Activated CD4-positive, alpha-beta T cell treated with anti-CD3 and anti-CD28 coated beads, Interleukin-2, Interleukin-6, amounts not matched to agents 100 ng/mL and 50 ng/mL, durations not matched to agents 16 hours and 8 hours (primary cell): ENCODE measurements around the gene FHL3.
A peak's percentile ranks its signal among the peaks of the same experiment; 100 is the strongest.

ENCODE experiments used
- DNase-seq: peaks from one replicate; pipeline ENCODE4 v3.0.0-alpha.2; 2020

The FHL3 gene, protein sequence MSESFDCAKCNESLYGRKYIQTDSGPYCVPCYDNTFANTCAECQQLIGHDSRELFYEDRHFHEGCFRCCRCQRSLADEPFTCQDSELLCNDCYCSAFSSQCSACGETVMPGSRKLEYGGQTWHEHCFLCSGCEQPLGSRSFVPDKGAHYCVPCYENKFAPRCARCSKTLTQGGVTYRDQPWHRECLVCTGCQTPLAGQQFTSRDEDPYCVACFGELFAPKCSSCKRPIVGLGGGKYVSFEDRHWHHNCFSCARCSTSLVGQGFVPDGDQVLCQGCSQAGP

DNA sequence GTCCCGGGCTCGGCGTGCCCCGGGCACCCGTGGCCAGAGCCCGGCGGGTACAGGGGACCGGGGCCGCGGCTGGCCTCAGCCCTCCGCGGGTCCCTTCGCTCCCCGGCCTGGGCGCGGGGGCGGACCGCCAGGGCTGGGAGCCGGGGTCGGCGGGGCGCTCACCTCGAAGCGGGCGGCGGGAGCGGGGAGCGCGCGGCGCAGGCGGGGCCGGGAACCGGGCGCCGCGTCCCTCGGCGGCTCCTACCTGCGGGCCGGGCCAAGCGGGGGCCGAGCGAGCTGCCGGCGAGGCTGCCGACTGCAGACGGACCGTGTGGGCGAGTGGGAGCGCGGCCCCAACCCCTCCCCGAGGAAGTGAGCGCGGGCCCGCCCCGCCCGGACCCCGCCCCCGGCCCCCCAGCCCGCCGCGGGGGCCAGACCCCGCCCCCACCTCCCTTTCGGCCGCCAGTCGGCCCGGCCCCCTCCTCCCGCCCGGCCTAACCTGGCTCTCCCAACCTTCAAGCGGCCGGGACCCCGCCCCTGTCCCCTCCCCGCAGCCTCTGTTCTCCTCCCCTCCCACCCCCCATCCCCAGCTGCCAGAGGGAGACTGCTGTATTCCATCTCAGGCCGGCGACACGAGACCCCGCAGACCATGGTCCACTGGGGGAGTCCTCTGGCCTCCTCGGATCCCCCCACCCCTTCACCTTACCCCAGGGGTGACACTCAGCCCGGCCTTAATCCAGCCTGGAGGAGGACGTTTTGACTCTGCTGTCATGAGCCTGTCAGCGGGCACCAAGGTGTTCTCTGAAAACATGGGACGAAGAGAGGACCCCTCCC, at the start of gene FHL3:
Gene FHL3, minus strand, starts transcription at position 320 of the 813 bp plus-strand sequence. CDS start 6,102 bp downstream, outside the sequence.
- DNase-seq = peak; percentile 66

- no peak for DNase-seq
Observed at GRCh38 chr1:38053416-38054091, 48.2 kb upstream of the FHL3 start.

DNA sequence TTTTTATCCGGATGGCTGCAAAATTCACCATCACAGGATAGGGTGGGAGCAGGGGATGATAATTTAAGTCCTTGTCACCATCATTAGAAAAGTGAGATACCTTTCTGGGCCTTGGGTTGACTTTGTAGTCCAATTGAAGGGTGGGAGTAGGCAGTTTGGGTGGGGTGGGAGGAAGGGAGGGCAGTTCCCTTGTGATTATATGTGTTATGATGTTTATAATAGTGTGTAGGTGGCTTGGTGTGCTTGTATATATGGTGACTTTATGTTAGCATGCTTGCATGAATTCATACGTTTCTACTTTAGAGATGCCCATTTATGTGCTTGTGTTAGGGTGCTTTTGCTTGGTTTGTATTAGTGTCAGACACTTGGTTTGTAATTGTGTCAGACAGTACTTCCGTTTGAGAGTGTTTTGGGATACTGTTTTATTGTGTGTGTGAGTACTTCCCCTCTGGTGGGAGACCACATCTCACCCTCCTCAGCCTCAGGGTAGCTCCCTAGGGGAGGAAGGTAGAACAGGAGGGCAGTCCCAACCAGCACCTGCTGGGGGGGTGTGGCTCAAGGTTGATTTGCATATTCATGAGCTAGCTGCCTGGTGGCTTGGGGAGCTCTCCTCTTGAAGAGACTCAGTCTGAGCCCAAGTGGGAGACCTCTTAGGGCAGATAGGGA, 47.6 kb upstream of the FHL3 start:
- DNase-seq = no peak

- DNase-seq = no peak
Observed at GRCh38 chr1:38051079-38051543, 45.8 kb upstream of the FHL3 start.

GRCh38 chr1:38050397-38051078, 45.2 kb upstream of the FHL3 start:
- no peak for DNase-seq

- DNase-seq = no peak
Observed at GRCh38 chr1:38047603-38048141, 42.4 kb upstream of the FHL3 start.

DNA sequence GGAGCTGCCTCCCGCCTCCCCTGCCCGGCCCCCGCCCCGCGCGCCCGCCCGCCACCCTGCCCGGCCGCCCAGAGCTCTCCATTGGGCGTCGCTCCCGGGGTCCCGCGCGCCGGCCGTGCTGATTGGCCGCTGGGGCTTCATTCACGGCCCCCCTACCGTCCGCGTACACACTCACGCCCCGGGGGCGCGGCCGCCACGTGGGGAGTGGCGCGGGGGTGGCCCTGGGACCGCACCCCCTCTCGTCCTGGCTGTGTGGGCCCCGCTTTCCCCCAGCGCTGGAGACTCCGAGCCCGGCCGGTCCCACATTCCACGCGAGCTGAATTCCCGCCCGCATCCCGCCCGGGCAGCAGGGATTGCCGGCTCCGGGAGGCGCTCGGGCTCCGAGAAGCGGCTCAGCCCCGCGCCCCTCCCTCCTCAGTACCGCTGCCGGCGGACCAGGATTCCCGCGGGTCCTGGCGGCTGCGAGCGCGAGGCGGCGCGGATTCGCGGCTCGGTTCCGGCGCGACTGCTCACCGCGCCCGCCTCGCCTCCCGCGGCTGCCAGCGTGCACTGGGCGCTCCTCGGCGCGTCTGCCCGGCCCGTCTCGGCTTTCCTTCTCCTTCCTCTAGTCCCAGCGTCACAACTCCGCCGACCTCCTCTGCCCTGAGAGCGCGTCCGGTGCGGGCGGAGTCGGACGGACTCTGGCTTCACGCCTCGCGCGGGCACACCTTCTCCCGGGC, 41.7 kb upstream of the FHL3 start:
- DNase-seq = peak; percentile 86

DNA sequence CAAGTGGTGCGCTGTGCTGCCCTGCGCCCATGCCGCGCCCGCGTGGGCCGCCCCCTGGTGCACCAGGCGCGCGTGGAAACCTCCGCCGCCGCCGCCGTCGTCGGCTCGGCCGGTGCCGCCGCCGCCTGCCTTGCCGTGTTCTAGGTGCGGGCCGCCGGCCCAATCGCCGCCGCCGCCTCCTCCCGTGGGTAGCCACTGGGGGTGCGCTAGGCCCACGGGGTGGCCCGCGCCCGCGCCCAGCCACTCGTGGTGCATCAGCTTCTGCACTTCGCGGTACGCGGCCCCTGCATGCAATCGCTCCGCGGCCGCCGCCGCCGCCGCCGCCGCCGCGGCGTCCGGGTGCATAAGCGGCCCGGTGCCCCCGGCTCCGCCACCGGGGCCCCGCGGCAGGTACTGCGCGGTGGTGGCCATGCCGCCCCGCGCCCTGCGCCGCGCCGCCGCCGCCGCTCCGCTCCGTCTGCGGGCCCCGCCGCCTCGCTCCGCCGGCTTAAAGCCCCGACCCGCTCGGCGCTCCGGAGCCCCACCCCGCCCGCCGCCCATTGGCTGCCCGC, 41.1 kb upstream of the FHL3 start, which contains the start of gene POU3F1:
Gene POU3F1, minus strand, starts transcription at position 461 of the 551 bp plus-strand sequence. Its CDS starts 50 bp downstream, at position 411.
- DNase-seq = no peak

DNA sequence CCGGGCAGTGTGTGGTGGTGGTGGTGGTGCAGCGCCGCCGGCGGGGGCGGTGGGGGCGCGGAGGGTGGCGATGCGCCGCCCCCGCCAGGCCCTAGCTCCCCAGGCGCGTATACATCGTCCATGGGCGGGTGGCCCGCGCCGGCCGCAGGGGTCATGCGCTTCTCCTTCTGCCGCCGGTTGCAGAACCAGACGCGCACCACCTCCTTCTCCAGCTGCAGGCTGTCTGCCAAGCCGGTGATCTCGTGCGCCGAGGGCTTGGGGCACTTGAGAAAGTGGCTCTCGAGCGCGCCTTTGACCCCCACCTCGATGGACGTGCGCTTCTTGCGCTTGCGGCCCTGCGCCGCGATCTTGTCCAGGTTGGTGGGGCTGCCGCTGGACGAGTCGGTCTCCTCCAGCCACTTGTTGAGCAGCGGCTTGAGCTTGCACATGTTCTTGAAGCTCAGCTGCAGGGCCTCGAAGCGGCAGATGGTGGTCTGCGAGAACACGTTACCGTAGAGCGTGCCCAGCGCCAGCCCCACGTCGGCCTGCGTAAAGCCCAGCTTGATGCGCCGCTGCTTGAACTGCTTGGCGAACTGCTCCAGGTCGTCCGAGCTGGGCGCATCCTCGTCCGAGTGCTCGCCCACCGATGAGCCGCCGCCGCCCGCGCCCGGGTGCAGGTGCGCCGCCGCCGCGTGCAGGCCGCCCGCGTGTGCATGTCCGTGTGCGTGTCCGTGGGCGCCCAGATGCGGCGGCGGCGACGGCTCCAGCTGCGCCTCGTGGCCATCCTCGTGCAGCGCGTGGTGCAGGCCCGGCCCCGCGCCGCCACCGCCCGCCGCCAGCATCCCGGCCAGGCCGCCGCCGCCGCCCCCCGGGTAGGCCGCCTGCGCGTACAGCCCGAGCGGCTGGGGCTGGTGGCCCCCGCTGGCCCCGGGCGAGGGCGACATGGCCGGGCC, 40.4 kb upstream of the FHL3 start:
- no peak for DNase-seq

- no peak for DNase-seq
Observed at GRCh38 chr1:38044221-38045215, 39.2 kb upstream of the FHL3 start.

- no peak for DNase-seq
Observed at GRCh38 chr1:38043036-38043747, 37.9 kb upstream of the FHL3 start.

GRCh38 chr1:38041936-38042834, 36.9 kb upstream of the FHL3 start:
- no peak for DNase-seq

DNA sequence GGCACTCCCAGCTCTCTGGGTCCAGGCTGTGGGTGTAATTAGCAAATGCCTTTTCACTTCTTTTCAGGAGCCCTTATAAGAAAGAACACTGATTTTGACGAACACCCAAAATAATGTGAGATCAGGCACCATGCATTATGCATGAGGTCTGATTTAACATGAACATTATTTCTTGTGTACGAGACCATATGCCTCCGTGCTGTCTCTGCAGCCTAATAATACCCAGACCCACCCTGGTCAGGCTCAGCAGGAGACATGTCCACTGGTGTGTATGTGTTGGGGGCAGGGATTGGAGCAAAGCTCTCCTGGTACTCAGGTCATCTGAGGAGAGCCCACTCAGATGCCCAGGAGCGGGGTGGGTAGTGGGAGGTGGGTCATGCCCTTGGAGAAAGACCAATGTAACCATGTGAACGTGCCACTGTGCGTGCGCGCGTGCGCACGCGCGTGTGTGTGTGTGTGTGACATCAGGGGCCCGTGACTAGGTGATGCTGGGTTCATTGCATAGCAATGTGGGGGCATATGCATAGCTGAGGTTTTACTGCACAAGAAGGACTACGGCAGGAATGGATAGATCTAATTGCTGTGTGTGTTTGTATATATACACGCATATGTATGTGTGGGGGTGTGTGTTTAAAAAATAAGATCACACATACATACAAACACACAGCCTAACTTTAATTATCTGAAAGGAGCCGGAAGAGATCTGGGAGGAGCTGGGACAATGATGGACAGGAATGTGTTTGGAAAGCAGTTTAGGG, 34.2 kb upstream of the FHL3 start:
- no peak for DNase-seq

DNA sequence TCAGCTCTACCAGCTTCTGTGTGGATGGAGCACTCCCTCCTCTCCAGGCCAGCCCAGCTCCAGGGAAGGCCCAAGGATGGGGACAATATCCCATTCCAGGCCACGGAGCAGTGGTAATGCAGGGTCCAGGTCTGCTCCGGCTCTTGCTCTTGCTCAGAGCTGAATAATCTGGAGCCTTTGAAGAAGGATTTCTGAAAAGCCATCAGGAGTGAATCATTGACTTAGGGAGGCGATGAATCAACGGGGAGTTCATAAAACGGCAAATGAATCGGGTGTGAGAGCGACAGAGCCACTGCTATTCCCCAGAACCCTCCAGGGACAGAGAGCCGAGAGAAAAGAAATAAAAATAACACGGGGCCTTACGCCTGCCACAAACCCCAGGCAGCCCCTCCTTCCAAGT, 33.5 kb upstream of the FHL3 start:
- DNase-seq = no peak

DNA sequence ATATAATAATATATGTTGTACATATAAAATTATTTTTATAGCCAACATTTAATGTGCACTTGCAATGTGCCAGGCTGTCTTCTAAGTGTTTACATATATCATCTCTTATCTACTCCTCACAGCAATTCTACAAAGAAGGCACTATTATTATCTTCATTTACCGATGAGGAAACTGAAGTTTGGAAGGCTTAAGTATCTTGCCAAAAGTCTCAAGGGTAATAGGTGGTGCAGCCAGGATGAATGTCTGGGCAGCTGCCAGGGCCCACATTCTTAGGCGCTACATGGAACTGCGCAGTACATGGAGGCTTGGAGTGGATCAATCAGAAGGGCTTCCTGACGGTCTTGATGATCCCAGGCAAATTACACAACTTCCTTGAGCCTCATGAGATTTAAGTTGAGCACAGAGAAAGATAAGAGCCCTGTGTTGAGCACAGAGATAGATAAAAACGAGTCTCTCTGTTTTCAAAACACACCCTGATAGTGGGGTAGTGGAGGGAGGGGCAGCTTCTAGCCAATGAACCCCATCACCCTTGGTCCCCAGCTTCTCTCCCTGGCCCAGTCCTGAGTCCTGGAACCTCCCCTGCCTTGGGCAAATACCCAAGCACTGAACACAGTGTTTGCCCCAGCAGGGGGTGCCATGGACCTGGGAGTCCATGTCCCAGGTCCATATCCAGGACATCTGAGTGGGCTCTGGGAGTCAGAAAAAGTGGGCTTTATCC, 32.1 kb upstream of the FHL3 start:
- DNase-seq = no peak
